Activated CD4-positive, alpha-beta T cell treated with anti-CD3 and anti-CD28 coated beads for 36 hours (primary cell): ENCODE data around the gene SLC35E2B. TPM values are rescaled to one million over a fixed set of nuclear protein-coding genes. Genes with fewer than 3 reads are reported as not detected.
"Not testable (repeated sequence)": the region's sequence is repeated elsewhere in the genome, so short reads cannot be mapped to it uniquely, and the experiment has no call there.

ENCODE experiments used
- ATAC-seq: fragments of 200-7000 bp; cut with Tn5 transposase; one replicate; pipeline ENCODE4 v1.10.0; 2021; ENCODE audit warnings: mild to moderate bottlenecking, moderate library complexity
- CTCF ChIA-PET: fragments of 350-600 bp; sonication (Branson Sonifier 250); formaldehyde crosslinking; loops from one replicate; lab custom pipeline; 2021; ENCODE audit warnings: antibody characterized with exemption; lab: Charles Lee
- POLR2A ChIA-PET: fragments of 350-600 bp; sonication (Branson Sonifier 250); formaldehyde crosslinking; loops from one replicate; lab custom pipeline; 2021; ENCODE audit warnings: antibody characterized with exemption, inconsistent platforms; lab: Charles Lee
- DNase-seq: peaks from one replicate; pipeline ENCODE4 v3.0.0-alpha.2; 2020
- H3K27ac Mint-ChIP-seq: one replicate; pipeline ENCODE4 v1.8.0; 2021; ENCODE audit warnings: mixed read lengths
- H3K27me3 Mint-ChIP-seq: one replicate; pipeline ENCODE4 v1.8.0; 2021; ENCODE audit warnings: mixed read lengths
- H3K36me3 Mint-ChIP-seq: one replicate; pipeline ENCODE4 v1.8.0; 2021; ENCODE audit warnings: low read depth, mixed read lengths
- H3K4me1 Mint-ChIP-seq: one replicate; pipeline ENCODE4 v1.8.0; 2021; ENCODE audit warnings: mixed read lengths
- H3K4me3 Mint-ChIP-seq: one replicate; pipeline ENCODE4 v1.8.0; 2021; ENCODE audit warnings: mild to moderate bottlenecking, moderate library complexity, mixed read lengths
- H3K9me3 Mint-ChIP-seq: one replicate; pipeline ENCODE4 v1.8.0; 2021; ENCODE audit warnings: low read depth, mixed read lengths
- intact Hi-C, 2 experiments: fragments of 100-400 bp; cut with DNase I in 1 of 2; cut with micrococcal nuclease in 1 of 2; formaldehyde crosslinking; loops; one replicate each; pipeline versions ENCODE4 v1.14.2 to v1.15.1; 2022 to 2024; cut with DNase I, micrococcal nuclease
- total RNA-seq, 2 experiments: library from RNA; stranded (reverse); gene quantifications; one replicate each; pipeline ENCODE4 v1.2.3, GENCODE V29; 2021

The SLC35E2B gene
- total RNA-seq, 2 experiments from 2014 or later, result 24.2 to 27.6 TPM

- H3K9me3 Mint-ChIP-seq, result no peaks in the 10 kb centered on the region
- ATAC-seq (no peak), DNase-seq (no peak)
- H3K4me3 Mint-ChIP-seq, result no peak overlapping the region
- H3K4me1 Mint-ChIP-seq, result peaks cover 2% of the 10 kb centered on the region
- H3K27ac Mint-ChIP-seq, result no peak overlapping the region
- no peaks in the 10 kb centered on the region for H3K27me3 Mint-ChIP-seq
- peaks cover 10% of the 10 kb centered on the region for H3K36me3 Mint-ChIP-seq
- ChIA-PET POLR2A (no interaction called here), CTCF (no interaction called here)
- intact Hi-C loops, result no loop called here
These were observed 21.7 kb downstream of the SLC35E2B start for GRCh38 chr1:1670866-1671265.

- H3K9me3 Mint-ChIP-seq, result no peaks in the 10 kb centered on the region
- H3K36me3 Mint-ChIP-seq, result peaks cover 12% of the 10 kb centered on the region
- DNase-seq (no peak), ATAC-seq (no peak)
- intact Hi-C loops, result no loop called here
- no peaks in the 10 kb centered on the region for H3K27me3 Mint-ChIP-seq
- H3K4me1 Mint-ChIP-seq, result peaks cover 2% of the 10 kb centered on the region
- ChIA-PET CTCF (interaction anchor here (0.6 kb wide), 1 partner anchor 8 kb away, joined by 3 read pairs; no protein-coding TSS in a partner anchor), POLR2A (interaction anchor here (0.6 kb wide), 1 partner anchor 7 kb away, joined by 6 read pairs; no protein-coding TSS in a partner anchor)
- H3K27ac Mint-ChIP-seq, result no peak overlapping the region
- H3K4me3 Mint-ChIP-seq, result no peak overlapping the region
These were observed 22.8 kb downstream of the SLC35E2B start for GRCh38 chr1:1669468-1670440.

- DNase-seq (no peak), ATAC-seq (no peak)
- no peak overlapping the region for H3K4me3 Mint-ChIP-seq
- CTCF ChIA-PET, result interaction anchor here (0.8 kb wide), 1 partner anchor 12 kb away, joined by 4 read pairs; no protein-coding TSS in a partner anchor
- no peaks in the 10 kb centered on the region for H3K4me1 Mint-ChIP-seq
- H3K27me3 Mint-ChIP-seq, result no peaks in the 10 kb centered on the region
- intact Hi-C loops, result no loop called here
- H3K27ac Mint-ChIP-seq, result no peak overlapping the region
- H3K36me3 Mint-ChIP-seq, result peaks cover 9% of the 10 kb centered on the region
- no peaks in the 10 kb centered on the region for H3K9me3 Mint-ChIP-seq
- POLR2A ChIA-PET, result interaction anchor here (1.1 kb wide), 1 partner anchor 15 kb away, joined by 3 read pairs; no protein-coding TSS in a partner anchor
These were observed 26.1 kb downstream of the SLC35E2B start for GRCh38 chr1:1666526-1666925.

GRCh38 chr1:1665815-1666251, 26.8 kb downstream of the SLC35E2B start:
- Mint-ChIP-seq H3K27me3 (no peaks in the 10 kb centered on the region), H3K27ac (no peak overlapping the region), H3K36me3 (peaks cover 4% of the 10 kb centered on the region), H3K9me3 (no peaks in the 10 kb centered on the region), H3K4me3 (no peak overlapping the region), H3K4me1 (peaks cover 2% of the 10 kb centered on the region)
- peak; percentile 64 for DNase-seq
- ATAC-seq, result peak; percentile 57
- ChIA-PET POLR2A (interaction anchor here (1.1 kb wide), 1 partner anchor 14 kb away, joined by 3 read pairs; no protein-coding TSS in a partner anchor), CTCF (interaction anchor here (0.6 to 1.0 kb wide), 4 partner anchors 12 to 89 kb away, joined by 3 to 6 read pairs (median 4); no protein-coding TSS in a partner anchor)
- intact Hi-C loops, result no loop called here

GRCh38 chr1:1664941-1665814, 27.4 kb downstream of the SLC35E2B start:
- intact Hi-C loops, result no loop called here
- ATAC-seq (no peak), DNase-seq (no peak)
- Mint-ChIP-seq H3K4me3 (no peak overlapping the region), H3K27me3 (no peaks in the 10 kb centered on the region), H3K9me3 (no peaks in the 10 kb centered on the region), H3K4me1 (peaks cover 2% of the 10 kb centered on the region), H3K36me3 (peaks cover 4% of the 10 kb centered on the region), H3K27ac (no peak overlapping the region)
- ChIA-PET CTCF (interaction anchor here (0.5 to 1.0 kb wide), 4 partner anchors 13 to 88 kb away, joined by 3 to 6 read pairs (median 4); no protein-coding TSS in a partner anchor), POLR2A (no interaction called here)

- H3K9me3 Mint-ChIP-seq, intact Hi-C loops, H3K36me3 Mint-ChIP-seq, POLR2A ChIA-PET, DNase-seq, H3K4me3 Mint-ChIP-seq, H3K4me1 Mint-ChIP-seq, H3K27me3 Mint-ChIP-seq, H3K27ac Mint-ChIP-seq, ATAC-seq, CTCF ChIA-PET: not testable (repeated sequence)
These were observed 28.3 kb downstream of the SLC35E2B start for GRCh38 chr1:1664318-1664717.

- H3K4me3 Mint-ChIP-seq, intact Hi-C loops, H3K27me3 Mint-ChIP-seq, ATAC-seq, POLR2A ChIA-PET, CTCF ChIA-PET, H3K36me3 Mint-ChIP-seq, H3K27ac Mint-ChIP-seq, H3K9me3 Mint-ChIP-seq, DNase-seq, H3K4me1 Mint-ChIP-seq: not testable (repeated sequence)
These were observed 29.6 kb downstream of the SLC35E2B start for GRCh38 chr1:1662830-1663560.

GRCh38 chr1:1662392-1662791, 30.2 kb downstream of the SLC35E2B start:
- H3K36me3 Mint-ChIP-seq, POLR2A ChIA-PET, H3K27ac Mint-ChIP-seq, DNase-seq, H3K4me3 Mint-ChIP-seq, intact Hi-C loops, ATAC-seq, CTCF ChIA-PET, H3K4me1 Mint-ChIP-seq, H3K27me3 Mint-ChIP-seq, H3K9me3 Mint-ChIP-seq: not testable (repeated sequence)

- CTCF ChIA-PET, H3K4me1 Mint-ChIP-seq, H3K27me3 Mint-ChIP-seq, H3K9me3 Mint-ChIP-seq: not testable (repeated sequence)
- intact Hi-C loops, result loop anchor here in 1 of 2 experiments (1.0 to 5.0 kb wide), 10 partner anchors 28 to 284 kb away; partner anchors contain the start of genes ATAD3B, AURKAIP1, CCNL2 and GNB1
- POLR2A ChIA-PET, result interaction anchor here (0.7 kb wide), 1 partner anchor 56 kb away, joined by 4 read pairs; no protein-coding TSS in a partner anchor
- ATAC-seq, result peak; percentile 95
- Mint-ChIP-seq H3K27ac (peak within 1 kb of the TSS; percentile 99), H3K4me3 (peak within 1 kb of the TSS; percentile 90), H3K36me3 (peaks cover 11% of the 10 kb centered on the region)
- DNase-seq, result peak; percentile 96
These were observed 33.7 kb downstream of the SLC35E2B start, which contains the start of gene CDK11B for GRCh38 chr1:1658583-1659549. Gene CDK11B (minus strand): TSS chr1:1659004. CDS start chr1:1657485, 1,519 bp downstream.

- H3K27ac Mint-ChIP-seq, ATAC-seq, H3K9me3 Mint-ChIP-seq, intact Hi-C loops, POLR2A ChIA-PET, CTCF ChIA-PET, H3K27me3 Mint-ChIP-seq, DNase-seq, H3K4me1 Mint-ChIP-seq, H3K4me3 Mint-ChIP-seq: not testable (repeated sequence)
- peaks cover 45% of the 10 kb centered on the region for H3K36me3 Mint-ChIP-seq
These were observed 44.3 kb downstream of the SLC35E2B start for GRCh38 chr1:1648265-1648664.
